Measurements from ENCODE around the gene ZNF213.

The ZNF213 gene

DNA sequence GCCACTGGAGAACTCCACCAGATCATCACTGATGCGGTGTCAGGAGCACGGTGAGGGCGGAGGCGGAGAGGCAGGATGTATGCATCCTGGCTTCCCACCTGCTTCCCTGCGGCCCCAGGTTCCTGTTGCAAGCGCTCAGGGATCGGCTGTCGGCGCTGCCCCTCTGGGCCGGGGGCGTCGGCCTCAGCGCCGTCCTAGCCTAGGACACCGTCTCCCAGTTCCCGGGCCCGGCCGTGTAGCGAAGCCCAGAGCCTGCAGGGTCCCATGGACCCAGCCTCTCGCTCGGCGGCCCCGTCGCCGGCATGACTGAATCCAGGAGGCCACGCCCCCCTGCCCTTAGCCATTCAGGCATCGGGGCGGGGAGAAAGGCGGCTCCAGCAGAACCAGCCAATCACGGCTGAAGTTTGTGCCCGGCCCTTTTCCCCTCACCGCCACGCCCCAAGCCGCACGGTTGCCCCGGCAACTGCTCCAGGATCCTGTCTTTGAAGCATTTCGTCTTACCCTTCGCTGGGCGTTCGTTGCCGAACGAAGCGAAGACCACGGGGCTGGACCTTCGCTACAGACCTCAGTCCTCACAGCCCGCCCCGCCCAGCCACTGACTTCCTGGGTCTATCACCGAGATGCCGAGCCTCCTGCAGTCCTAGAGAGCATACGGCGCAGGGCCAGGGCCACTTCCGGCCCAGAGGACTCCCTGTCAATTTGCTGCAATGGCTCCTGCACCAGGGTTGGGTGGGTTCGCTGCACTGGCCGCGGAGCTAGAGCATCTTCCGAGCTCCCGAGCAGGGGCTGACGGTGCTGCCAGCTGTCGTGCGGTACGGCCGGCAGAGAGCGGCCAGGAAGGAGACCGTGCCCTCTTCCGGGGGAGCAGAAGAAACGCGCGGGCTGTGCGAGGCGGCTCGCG lies 10.6 kb upstream of the ZNF213 start (continued):
- peak; percentile 69; the same call in 1 of the 2 replicates for TF ChIP-seq ZEB2 (tag by site-specific recombination; IDR thresholded peaks at IDR 0.05)
- TF ChIP-seq ZBTB7A (tag by site-specific recombination; IDR thresholded peaks at IDR 0.05; ENCODE audit: low read depth) = peak; percentile 18; the same call in 1 of the 2 replicates
- peak; percentile 23; the same call in 1 of the 2 replicates for TF ChIP-seq ZNF121 (tag by site-specific recombination; IDR thresholded peaks at IDR 0.05)
- TF ChIP-seq, protein P1, sequence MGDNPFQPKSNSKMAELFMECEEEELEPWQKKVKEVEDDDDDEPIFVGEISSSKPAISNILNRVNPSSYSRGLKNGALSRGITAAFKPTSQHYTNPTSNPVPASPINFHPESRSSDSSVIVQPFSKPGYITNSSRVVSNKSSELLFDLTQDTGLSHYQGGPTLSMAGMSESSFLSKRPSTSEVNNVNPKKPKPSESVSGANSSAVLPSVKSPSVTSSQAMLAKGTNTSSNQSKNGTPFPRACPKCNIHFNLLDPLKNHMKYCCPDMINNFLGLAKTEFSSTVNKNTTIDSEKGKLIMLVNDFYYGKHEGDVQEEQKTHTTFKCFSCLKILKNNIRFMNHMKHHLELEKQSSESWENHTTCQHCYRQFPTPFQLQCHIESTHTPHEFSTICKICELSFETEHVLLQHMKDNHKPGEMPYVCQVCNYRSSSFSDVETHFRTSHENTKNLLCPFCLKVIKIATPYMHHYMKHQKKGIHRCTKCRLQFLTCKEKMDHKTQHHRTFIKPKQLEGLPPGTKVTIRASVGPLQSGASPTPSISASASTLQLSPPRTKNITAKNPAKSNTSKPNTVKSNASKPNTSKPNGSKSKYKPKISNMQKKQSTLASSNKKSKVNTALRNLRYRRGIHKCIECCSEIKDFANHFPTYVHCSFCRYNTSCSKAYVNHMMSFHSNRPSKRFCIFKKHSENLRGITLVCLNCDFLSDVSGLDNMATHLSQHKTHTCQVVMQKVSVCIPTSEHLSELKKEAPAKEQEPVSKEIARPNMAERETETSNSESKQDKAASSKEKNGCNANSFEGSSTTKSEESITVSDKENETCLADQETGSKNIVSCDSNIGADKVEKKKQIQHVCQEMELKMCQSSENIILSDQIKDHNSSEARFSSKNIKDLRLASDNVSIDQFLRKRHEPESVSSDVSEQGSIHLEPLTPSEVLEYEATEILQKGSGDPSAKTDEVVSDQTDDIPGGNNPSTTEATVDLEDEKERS (tag by site-specific recombination; IDR thresholded peaks at IDR 0.05) = no peak
- peak; percentile 52 for TF ChIP-seq ZIC2 (tag by site-specific recombination; IDR thresholded peaks at IDR 0.05)
- TF ChIP-seq, protein P2, sequence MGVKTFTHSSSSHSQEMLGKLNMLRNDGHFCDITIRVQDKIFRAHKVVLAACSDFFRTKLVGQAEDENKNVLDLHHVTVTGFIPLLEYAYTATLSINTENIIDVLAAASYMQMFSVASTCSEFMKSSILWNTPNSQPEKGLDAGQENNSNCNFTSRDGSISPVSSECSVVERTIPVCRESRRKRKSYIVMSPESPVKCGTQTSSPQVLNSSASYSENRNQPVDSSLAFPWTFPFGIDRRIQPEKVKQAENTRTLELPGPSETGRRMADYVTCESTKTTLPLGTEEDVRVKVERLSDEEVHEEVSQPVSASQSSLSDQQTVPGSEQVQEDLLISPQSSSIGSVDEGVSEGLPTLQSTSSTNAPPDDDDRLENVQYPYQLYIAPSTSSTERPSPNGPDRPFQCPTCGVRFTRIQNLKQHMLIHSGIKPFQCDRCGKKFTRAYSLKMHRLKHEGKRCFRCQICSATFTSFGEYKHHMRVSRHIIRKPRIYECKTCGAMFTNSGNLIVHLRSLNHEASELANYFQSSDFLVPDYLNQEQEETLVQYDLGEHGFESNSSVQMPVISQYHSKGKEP (tag by site-specific recombination; IDR thresholded peaks at IDR 0.05) = no peak; the same call in 1 of the 2 replicates
- TF ChIP-seq GLIS1 (tag by site-specific recombination; IDR thresholded peaks at IDR 0.05) = peak; percentile 3; the same call in 1 of the 2 replicates
- peak; percentile 86 for TF ChIP-seq ZBTB11 (tag by site-specific recombination; conservative IDR thresholded peaks at IDR 0.05; ENCODE audit: low read depth)
- peak; percentile 19; the same call in 1 of the 2 replicates for TF ChIP-seq KLF1 (tag by site-specific recombination; IDR thresholded peaks at IDR 0.05)
- TF ChIP-seq MYNN (tag by site-specific recombination; IDR thresholded peaks at IDR 0.05; ENCODE audit: borderline replicate concordance) = 0 out of 2 replicates have a peak, but pooled peaks have one; percentile 6
- TF ChIP-seq, protein P3, sequence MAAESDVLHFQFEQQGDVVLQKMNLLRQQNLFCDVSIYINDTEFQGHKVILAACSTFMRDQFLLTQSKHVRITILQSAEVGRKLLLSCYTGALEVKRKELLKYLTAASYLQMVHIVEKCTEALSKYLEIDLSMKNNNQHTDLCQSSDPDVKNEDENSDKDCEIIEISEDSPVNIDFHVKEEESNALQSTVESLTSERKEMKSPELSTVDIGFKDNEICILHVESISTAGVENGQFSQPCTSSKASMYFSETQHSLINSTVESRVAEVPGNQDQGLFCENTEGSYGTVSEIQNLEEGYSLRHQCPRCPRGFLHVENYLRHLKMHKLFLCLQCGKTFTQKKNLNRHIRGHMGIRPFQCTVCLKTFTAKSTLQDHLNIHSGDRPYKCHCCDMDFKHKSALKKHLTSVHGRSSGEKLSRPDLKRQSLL (tag by site-specific recombination; IDR thresholded peaks at IDR 0.05) = peak; percentile 98
- TF ChIP-seq ZNF157 (tag by site-specific recombination; IDR thresholded peaks at IDR 0.05) = no peak
- TF ChIP-seq ZNF221 (tag by site-specific recombination; IDR thresholded peaks at IDR 0.05; ENCODE audit: borderline replicate concordance) = no peak
- TF ChIP-seq ZNF155 (tag by site-specific recombination; IDR thresholded peaks at IDR 0.05) = no peak
- no peak for TF ChIP-seq ZNF133 (tag by site-specific recombination; IDR thresholded peaks at IDR 0.05)
- TF ChIP-seq ZNF558 (tag by site-specific recombination; IDR thresholded peaks at IDR 0.05) = no peak
- 0 out of 2 replicates have a peak, but pooled peaks have one; percentile 59 for TF ChIP-seq ZNF837 (tag by site-specific recombination; IDR thresholded peaks at IDR 0.05)
- TF ChIP-seq ZBTB20 (tag by site-specific recombination; IDR thresholded peaks at IDR 0.05) = peak; percentile 100
- 0 out of 2 replicates have a peak, but pooled peaks have one; percentile 8 for TF ChIP-seq PBX3 (CRISPR knock-in tag; IDR thresholded peaks at IDR 0.05)
- peak; percentile 82 for TF ChIP-seq ZXDB (tag by site-specific recombination; IDR thresholded peaks at IDR 0.05)
- peak; percentile 81 for TF ChIP-seq KLF8 (tag by site-specific recombination; IDR thresholded peaks at IDR 0.05)
- TF ChIP-seq ZFP37 (tag by site-specific recombination; IDR thresholded peaks at IDR 0.05) = peak; percentile 98
- TF ChIP-seq KLF16 (tag by site-specific recombination; IDR thresholded peaks at IDR 0.05) = peak; percentile 97
- 0 out of 2 replicates have a peak, but pooled peaks have one; percentile 35 for TF ChIP-seq ZSCAN23 (tag by site-specific recombination; IDR thresholded peaks at IDR 0.05)
- TF ChIP-seq ZNF777 (tag by site-specific recombination; IDR thresholded peaks at IDR 0.05; ENCODE audit: borderline replicate concordance) = no peak
- TF ChIP-seq EGR2 (tag by site-specific recombination; IDR thresholded peaks at IDR 0.05; ENCODE audit: low read depth) = peak; percentile 72; the same call in 1 of the 2 replicates
- TF ChIP-seq ZNF10 (tag by site-specific recombination; IDR thresholded peaks at IDR 0.05) = peak; percentile 62
- TF ChIP-seq ZNF366 (tag by site-specific recombination; conservative IDR thresholded peaks at IDR 0.05) = peak; percentile 30; the same call in 1 of the 2 replicates

Measured in HEK293 (cell line).